Neural cell (in vitro differentiated cells): ENCODE measurements around the gene TUB. TPM values are rescaled to one million over a fixed set of nuclear protein-coding genes. Genes with fewer than 3 reads are reported as not detected.

Experiments used
- H2AFZ ChIP-seq: fragments of 200-600, 300-800 bp; sonication (generic), shearing (Covaris generic); 2 replicates; pipeline ENCODE4 v1.6.0; 2014; ENCODE audit warnings: low read depth, mild to moderate bottlenecking, antibody characterized with exemption, low read length, moderate library complexity
- H3F3A ChIP-seq: fragments of 200-600 bp; shearing (Covaris generic); 2 replicates; pipeline ENCODE4 v1.6.1; 2016; ENCODE audit warnings: mild to moderate bottlenecking, moderate library complexity, mixed read lengths, antibody characterized with exemption, low read length; ENCODE audit not compliant: insufficient read depth, poor library complexity, severe bottlenecking
- H3K27ac ChIP-seq: fragments of 200-600, 300-800 bp; sonication (generic), shearing (Covaris generic); 2 replicates; pipeline ENCODE4 v1.5.1; 2014; ENCODE audit warnings: mild to moderate bottlenecking, low read length, moderate library complexity
- H3K27me3 ChIP-seq: fragments of 300-800, 200-600 bp; sonication (generic), shearing (Covaris generic); 2 replicates; pipeline ENCODE4 v1.6.0; 2014; ENCODE audit warnings: mild to moderate bottlenecking, low read depth, low read length, moderate library complexity; ENCODE audit not compliant: insufficient read depth
- H3K36me3 ChIP-seq: fragments of 300-800, 200-600 bp; sonication (generic), shearing (Covaris generic); 2 replicates; pipeline ENCODE4 v1.5.1; 2014; ENCODE audit warnings: mild to moderate bottlenecking, antibody characterized with exemption, low read length, moderate library complexity; ENCODE audit not compliant: insufficient read depth
- H3K4me2 ChIP-seq: fragments of 300-800, 200-600 bp; sonication (generic), shearing (Covaris generic); 2 replicates; pipeline ENCODE4 v1.6.0; 2014; ENCODE audit warnings: mild to moderate bottlenecking, low read length
- H3K4me3 ChIP-seq: fragments of 300-800, 200-600 bp; sonication (generic), shearing (Covaris generic); 2 replicates; pipeline ENCODE4 v1.5.1; 2014; ENCODE audit warnings: mild to moderate bottlenecking, low read length, moderate library complexity
- H3K79me2 ChIP-seq: fragments of 200-600 bp; shearing (Covaris generic); replicated peaks from 2 replicates; pipeline ENCODE4 v1.6.0; 2014; ENCODE audit warnings: mild to moderate bottlenecking, low read length, moderate library complexity; ENCODE audit not compliant: insufficient read depth
- H3K9ac ChIP-seq: fragments of 300-800, 200-600 bp; sonication (generic), shearing (Covaris generic); 2 replicates; pipeline ENCODE4 v1.6.1; 2016; ENCODE audit warnings: mild to moderate bottlenecking, low read length, mixed read lengths
- H3K9me2 ChIP-seq: fragments of 200-600 bp; shearing (Covaris generic); 2 replicates; pipeline ENCODE4 v1.6.1; 2016; ENCODE audit warnings: mild to moderate bottlenecking, low read length, mixed read lengths; ENCODE audit not compliant: insufficient read depth
- H3K9me3 ChIP-seq: fragments of 200-600, 300-800 bp; sonication (generic), shearing (Covaris generic); 2 replicates; pipeline ENCODE4 v1.6.1; 2016; ENCODE audit warnings: mild to moderate bottlenecking, mixed run types, low read length, moderate library complexity, mixed read lengths
- H4K20me1 ChIP-seq: fragments of 200-600 bp; shearing (Covaris generic); 2 replicates; pipeline ENCODE4 v1.6.1; 2016; ENCODE audit warnings: mild to moderate bottlenecking, mixed run types; ENCODE audit not compliant: insufficient read depth
- CTCF ChIP-seq: fragments of 450-650 bp; IDR thresholded peaks from 2 replicates; pipeline ENCODE4 v1.5.1; 2014; ENCODE audit warnings: antibody characterized with exemption, mild to moderate bottlenecking, moderate library complexity; ENCODE audit not compliant: poor library complexity, severe bottlenecking
- EP300 ChIP-seq: fragments of 450-650 bp; conservative IDR thresholded peaks from 2 replicates; pipeline ENCODE4 v1.6.1; 2014; ENCODE audit warnings: antibody characterized with exemption, mild to moderate bottlenecking, moderate library complexity; ENCODE audit not compliant: poor library complexity, severe bottlenecking
- EZH2 ChIP-seq: fragments of 200-600, 300-800 bp; shearing (Covaris generic), sonication (generic); IDR thresholded peaks from 2 replicates; pipeline ENCODE4 v1.6.1; 2014; ENCODE audit warnings: antibody characterized with exemption, low read length, borderline replicate concordance, mild to moderate bottlenecking; ENCODE audit not compliant: insufficient read depth, poor library complexity, severe bottlenecking
- MXI1 ChIP-seq: fragments of 450-650 bp; conservative IDR thresholded peaks from 2 replicates; pipeline ENCODE4 v1.6.1; 2014; ENCODE audit warnings: antibody characterized with exemption, mild to moderate bottlenecking; ENCODE audit not compliant: poor library complexity, severe bottlenecking
- POLR2AphosphoS5 ChIP-seq: IDR thresholded peaks from 2 replicates; pipeline ENCODE4 v1.6.1; 2012
- RAD21 ChIP-seq: fragments of 450-650 bp; conservative IDR thresholded peaks from 2 replicates; pipeline ENCODE4 v1.6.1; 2014; ENCODE audit warnings: antibody characterized with exemption, mild to moderate bottlenecking, moderate library complexity
- SMC3 ChIP-seq: fragments of 450-650 bp; conservative IDR thresholded peaks from 2 replicates; pipeline ENCODE4 v1.6.1; 2014; ENCODE audit warnings: antibody characterized with exemption, mild to moderate bottlenecking, moderate library complexity; ENCODE audit not compliant: poor library complexity
- TAF1 ChIP-seq: IDR thresholded peaks from 2 replicates; pipeline ENCODE4 v1.6.1; 2012; ENCODE audit warnings: low read depth
- polyA plus RNA-seq: library from polyadenylated mRNA; depleted of rRNA; stranded (reverse); fragments of >200 nt; gene quantifications from 2 replicates; pipeline ENCODE4 v1.2.3, GENCODE V29; 2014
- TF ChIP-seq, protein P1 (sequence below): IDR thresholded peaks from 2 replicates; pipeline ENCODE4 v1.6.1; 2012; ENCODE audit warnings: borderline replicate concordance

The TUB gene
- polyA plus RNA-seq, 1 donor from 2014 or later: 125 TPM

- H3K4me2 ChIP-seq: no peak overlapping the region
Observed at GRCh38 chr11:8039530-8040260, 41.3 kb upstream of the TUB start.

DNA sequence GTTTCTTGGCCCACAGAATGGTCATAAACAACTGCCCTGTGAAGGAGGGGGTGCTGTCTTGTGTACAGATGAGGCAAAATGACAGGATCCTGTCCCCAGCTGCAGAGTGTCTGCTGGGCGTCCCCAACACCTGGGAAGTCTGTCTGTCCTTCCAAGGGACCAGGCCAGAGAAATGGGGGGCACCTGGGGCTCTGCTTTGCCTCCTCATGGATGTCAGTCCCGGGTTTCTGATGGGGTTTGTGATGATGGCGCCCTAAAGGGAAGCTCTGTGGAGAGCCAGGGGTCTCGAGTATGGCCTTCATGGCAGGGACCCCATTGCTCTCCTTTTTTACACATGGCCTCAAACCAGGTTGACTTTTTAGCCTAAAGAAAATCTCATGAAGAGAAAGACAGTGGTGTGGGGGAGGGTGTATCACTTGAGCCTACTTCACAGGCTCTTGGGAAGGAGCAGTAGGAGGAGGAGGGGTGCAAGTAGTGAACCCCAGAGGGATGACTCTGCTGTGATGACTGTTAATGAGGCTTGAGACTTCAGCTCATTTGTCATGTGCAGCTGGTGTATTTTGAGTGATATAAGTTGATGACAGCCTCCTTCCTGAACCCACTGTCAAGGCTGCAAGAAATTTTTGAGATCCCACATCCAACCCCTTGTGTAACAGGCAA lies 40.6 kb upstream of the TUB start:
- H3K9ac ChIP-seq: no peak overlapping the region
- no peaks in the 10 kb centered on the region for H3K9me3 ChIP-seq
- no peaks in the 10 kb centered on the region for H3F3A ChIP-seq
- H2AFZ ChIP-seq: no peak overlapping the region
- H3K36me3 ChIP-seq: no peaks in the 10 kb centered on the region
- TF ChIP-seq, protein P1, sequence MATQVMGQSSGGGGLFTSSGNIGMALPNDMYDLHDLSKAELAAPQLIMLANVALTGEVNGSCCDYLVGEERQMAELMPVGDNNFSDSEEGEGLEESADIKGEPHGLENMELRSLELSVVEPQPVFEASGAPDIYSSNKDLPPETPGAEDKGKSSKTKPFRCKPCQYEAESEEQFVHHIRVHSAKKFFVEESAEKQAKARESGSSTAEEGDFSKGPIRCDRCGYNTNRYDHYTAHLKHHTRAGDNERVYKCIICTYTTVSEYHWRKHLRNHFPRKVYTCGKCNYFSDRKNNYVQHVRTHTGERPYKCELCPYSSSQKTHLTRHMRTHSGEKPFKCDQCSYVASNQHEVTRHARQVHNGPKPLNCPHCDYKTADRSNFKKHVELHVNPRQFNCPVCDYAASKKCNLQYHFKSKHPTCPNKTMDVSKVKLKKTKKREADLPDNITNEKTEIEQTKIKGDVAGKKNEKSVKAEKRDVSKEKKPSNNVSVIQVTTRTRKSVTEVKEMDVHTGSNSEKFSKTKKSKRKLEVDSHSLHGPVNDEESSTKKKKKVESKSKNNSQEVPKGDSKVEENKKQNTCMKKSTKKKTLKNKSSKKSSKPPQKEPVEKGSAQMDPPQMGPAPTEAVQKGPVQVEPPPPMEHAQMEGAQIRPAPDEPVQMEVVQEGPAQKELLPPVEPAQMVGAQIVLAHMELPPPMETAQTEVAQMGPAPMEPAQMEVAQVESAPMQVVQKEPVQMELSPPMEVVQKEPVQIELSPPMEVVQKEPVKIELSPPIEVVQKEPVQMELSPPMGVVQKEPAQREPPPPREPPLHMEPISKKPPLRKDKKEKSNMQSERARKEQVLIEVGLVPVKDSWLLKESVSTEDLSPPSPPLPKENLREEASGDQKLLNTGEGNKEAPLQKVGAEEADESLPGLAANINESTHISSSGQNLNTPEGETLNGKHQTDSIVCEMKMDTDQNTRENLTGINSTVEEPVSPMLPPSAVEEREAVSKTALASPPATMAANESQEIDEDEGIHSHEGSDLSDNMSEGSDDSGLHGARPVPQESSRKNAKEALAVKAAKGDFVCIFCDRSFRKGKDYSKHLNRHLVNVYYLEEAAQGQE: no peak
- TF ChIP-seq CTCF (no peak), EZH2 (no peak), TAF1 (no peak), MXI1 (no peak), RAD21 (no peak), EP300 (no peak), POLR2AphosphoS5 (no peak), SMC3 (no peak)
- no peaks in the 10 kb centered on the region for H3K27me3 ChIP-seq
- no peaks in the 10 kb centered on the region for H3K9me2 ChIP-seq
- peak overlapping the region; percentile 94 for H3K27ac ChIP-seq
- no peaks in the 10 kb centered on the region for H4K20me1 ChIP-seq
- H3K4me2 ChIP-seq: no peak overlapping the region
- peaks cover 16% of the 10 kb centered on the region for H3K79me2 ChIP-seq
- H3K4me3 ChIP-seq: peak overlapping the region; percentile 60

More at GRCh38 chr11:8039530-8040260, 41.3 kb upstream of the TUB start:
- TF ChIP-seq MXI1: no peak
- TF ChIP-seq, protein P1: no peak
- Histone ChIP-seq H3K36me3 (no peaks in the 10 kb centered on the region), H3K79me2 (peaks cover 16% of the 10 kb centered on the region), H3K9me2 (no peaks in the 10 kb centered on the region), H3K4me3 (peak overlapping the region; percentile 60), H3K27ac (peak overlapping the region; percentile 94), H3K9ac (peak overlapping the region; percentile 69), H3K9me3 (no peaks in the 10 kb centered on the region), H4K20me1 (no peaks in the 10 kb centered on the region), H3K27me3 (no peaks in the 10 kb centered on the region), H2AFZ (no peak overlapping the region), H3F3A (no peaks in the 10 kb centered on the region)
